Stomach smooth muscle (tissue), 2 donors: Measurements from ENCODE around the gene ARMC9.

Experiments
- H3K27ac ChIP-seq: one replicate; pipeline ENCODE4 v1.7.0; 2013; ENCODE audit warnings: mild to moderate bottlenecking, low read length, inconsistent platforms
- H3K27me3 ChIP-seq, 2 donors: one replicate each; pipeline ENCODE4 v1.7.0; 2013; ENCODE audit warnings: low read length in 2 of 2; ENCODE audit not compliant: insufficient read depth in 2 of 2, control insufficient read depth in 1 of 2
- H3K36me3 ChIP-seq, 2 donors: one replicate each; pipeline ENCODE4 v1.7.0; 2013; ENCODE audit warnings: low read length in 2 of 2; ENCODE audit not compliant: control insufficient read depth in 2 of 2, insufficient read depth in 2 of 2
- H3K4me1 ChIP-seq: one replicate; pipeline ENCODE4 v1.7.0; 2013; ENCODE audit warnings: low read length; ENCODE audit not compliant: control insufficient read depth, insufficient read depth
- H3K4me3 ChIP-seq, 2 donors: one replicate each; pipeline ENCODE4 v1.7.0; 2013; ENCODE audit warnings: low read length in 2 of 2
- H3K9ac ChIP-seq, 2 donors: one replicate each; pipeline ENCODE4 v1.7.0; 2013; ENCODE audit warnings: low read length in 2 of 2, mild to moderate bottlenecking in 1 of 2
- H3K9me3 ChIP-seq, 2 donors: one replicate each; pipeline ENCODE4 v1.7.0; 2013; ENCODE audit warnings: low read length in 2 of 2; ENCODE audit not compliant: control insufficient read depth in 2 of 2
- donor health status: healthy.
- donor health status: Pancreatic carcinoma.

The ARMC9 gene

DNA sequence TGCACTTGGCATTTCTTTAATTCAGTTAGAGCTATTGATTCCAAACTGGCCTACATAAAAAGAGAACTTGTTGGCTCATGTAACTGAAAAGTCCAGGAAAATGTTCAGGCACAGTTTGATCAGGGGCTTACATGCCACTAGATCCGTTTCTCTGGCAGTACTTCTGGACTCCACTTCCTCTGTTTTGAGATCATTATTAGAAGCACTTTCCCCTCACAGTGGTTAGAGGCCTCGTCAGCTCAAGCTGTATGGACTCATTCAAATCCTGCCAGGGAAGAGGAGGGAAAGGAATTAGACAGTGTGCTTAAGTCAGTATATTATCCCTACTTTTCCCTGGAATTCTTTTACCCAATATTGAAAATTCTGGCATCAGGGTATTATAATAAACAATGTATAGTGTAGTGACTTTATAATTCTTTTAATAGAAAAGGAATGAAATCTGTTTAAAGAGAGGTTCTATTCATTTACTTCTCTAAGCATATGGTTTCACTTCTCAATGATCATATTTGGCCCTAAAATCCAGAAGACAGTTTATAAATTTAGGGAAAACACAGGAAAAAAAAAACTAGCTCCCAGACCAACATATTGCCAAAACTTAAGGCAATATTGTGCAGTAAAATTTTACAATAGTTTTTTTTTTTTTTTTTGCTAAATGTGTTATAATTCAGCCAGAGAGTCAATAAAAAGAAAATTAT lies 92.0 kb downstream of the ARMC9 start:
- H3K9me3 ChIP-seq: no peaks in the 10 kb centered on the region
- no peak overlapping the region for H3K27ac ChIP-seq

DNA sequence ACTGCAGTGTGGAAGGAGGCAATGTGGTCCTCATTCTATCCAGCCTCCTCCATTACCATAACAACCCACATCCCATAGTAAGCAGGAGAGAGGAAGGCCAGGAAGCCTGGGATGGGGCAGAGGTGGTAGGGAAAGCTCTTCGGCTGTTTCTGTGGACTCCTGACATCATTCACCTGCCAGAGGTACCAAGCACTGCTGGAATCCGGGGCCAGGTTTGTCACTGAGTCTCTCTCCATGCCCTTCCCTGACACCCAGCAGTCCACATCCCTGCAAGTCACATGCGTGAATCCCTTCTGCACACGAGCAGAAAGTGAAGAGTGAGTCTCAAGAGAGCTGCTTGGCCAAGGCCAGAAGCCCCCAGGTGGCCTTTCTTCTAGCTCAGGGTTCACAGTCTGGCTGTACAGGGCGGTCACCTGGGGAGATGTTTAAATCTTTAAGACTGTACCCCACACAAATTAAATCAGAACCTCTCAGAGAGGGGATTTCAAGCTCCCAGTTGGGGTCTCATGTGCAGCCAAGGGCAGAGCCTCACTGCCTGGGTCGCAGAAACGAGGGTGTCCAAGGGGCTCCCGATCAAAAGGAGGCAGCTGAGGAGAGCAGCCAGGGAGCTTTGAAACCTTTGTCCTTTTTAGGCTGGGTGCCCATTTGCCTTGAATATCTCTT lies 94.2 kb downstream of the ARMC9 start:
- Histone ChIP-seq H3K27ac (no peak overlapping the region), H3K4me3 (no peak overlapping the region), H3K27me3 (no peaks in the 10 kb centered on the region), H3K9me3 (no peaks in the 10 kb centered on the region), H3K36me3 (peaks cover 11 to 33% of the 10 kb centered on the region in 2 donors), H3K9ac (no peak overlapping the region), H3K4me1 (no peaks in the 10 kb centered on the region)

More for the DNA sequence above, 92.0 kb downstream of the ARMC9 start:
- no peak overlapping the region for H3K4me3 ChIP-seq
- H3K9ac ChIP-seq: no peak overlapping the region
- H3K27me3 ChIP-seq: no peaks in the 10 kb centered on the region
- no peaks in the 10 kb centered on the region for H3K4me1 ChIP-seq
- peaks cover 11 to 34% of the 10 kb centered on the region in 2 donors for H3K36me3 ChIP-seq

DNA sequence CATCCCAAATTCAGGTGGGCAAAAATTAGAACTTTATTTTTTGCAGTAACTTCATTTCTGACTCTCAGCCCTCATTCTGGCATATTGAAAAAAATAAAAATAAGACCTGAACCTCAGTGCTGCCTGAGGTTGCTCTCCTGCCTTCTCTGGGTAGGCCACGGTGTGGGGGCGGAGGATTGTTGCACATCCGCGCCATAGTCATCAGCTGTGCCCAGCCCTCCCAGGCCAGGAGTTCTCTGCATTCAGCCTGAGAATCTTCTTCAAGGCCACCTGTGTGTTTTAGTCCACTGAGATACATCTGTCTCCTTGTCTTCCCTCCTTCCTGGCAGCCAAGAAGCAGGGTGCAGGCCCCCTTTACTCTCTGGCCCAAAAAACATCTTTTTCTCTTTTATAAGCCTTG lies 94.7 kb downstream of the ARMC9 start:
- Histone ChIP-seq H3K9ac (no peak overlapping the region), H3K4me3 (no peak overlapping the region), H3K27me3 (no peaks in the 10 kb centered on the region), H3K27ac (no peak overlapping the region), H3K4me1 (no peaks in the 10 kb centered on the region), H3K36me3 (peaks cover 11 to 35% of the 10 kb centered on the region in 2 donors), H3K9me3 (no peaks in the 10 kb centered on the region)

DNA sequence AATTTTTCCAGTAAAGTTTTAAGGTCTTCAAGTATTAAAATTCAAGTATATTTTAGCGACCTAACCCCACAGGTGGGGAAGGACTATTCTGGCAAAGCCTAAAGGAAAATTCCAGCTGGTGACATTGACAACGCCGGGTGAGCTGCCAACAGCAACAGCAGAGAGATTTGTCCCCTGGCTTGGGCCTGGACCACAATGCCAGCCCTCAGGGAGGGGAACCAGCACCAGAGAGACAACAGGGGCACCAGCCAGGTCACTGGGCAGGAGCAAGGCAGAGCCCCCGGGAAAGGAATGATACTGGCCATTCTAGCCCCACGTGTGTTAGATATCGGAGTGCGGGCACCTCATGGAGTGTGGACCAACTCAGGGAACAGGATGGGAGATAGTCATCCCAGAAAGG lies 95.7 kb downstream of the ARMC9 start:
- H3K9ac ChIP-seq: no peak overlapping the region

DNA sequence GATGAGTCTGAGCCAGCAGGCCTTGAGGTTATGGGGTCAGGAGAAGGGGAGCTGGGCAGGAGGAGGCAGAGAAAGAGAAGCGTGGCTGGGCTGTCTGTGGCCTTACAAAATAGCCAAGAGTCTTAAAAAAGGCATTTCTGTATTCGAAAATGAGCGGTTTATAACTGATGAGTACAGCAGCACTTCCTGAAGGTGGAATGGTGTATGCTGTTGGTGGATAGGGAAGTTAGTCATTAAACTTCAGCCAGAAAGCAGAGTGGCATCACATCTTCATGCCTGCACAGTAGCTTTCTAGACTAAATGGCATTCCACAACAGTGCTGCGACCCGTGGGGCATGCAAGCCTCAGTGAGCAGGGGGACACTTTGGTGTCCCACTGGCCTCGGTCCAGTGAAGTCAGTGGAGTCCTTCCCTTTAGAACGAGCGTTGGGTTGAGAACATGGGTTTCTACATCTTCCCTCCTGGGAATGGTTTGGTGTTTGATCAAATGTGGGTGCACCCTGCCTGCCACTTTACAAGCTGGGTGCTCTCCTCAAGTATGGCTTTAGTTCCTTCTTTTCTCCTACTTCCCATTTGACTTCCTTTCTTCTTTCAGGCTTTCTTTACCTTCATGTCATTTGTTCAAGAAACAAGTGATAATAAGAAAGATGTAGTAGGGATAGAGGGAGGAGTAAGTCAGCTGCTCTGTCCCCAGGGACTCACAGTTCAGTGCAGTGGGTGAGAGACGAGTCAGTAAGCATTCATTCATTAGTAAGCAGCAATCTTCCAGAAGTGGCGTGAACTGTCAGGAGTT lies 96.3 kb downstream of the ARMC9 start:
- H3K4me3 ChIP-seq: no peak overlapping the region
- H3K27me3 ChIP-seq: no peaks in the 10 kb centered on the region
- H3K36me3 ChIP-seq: peaks cover 4 to 27% of the 10 kb centered on the region in 2 donors
- H3K9me3 ChIP-seq: no peaks in the 10 kb centered on the region
- H3K27ac ChIP-seq: no peak overlapping the region
- H3K9ac ChIP-seq: no peak overlapping the region
- H3K4me1 ChIP-seq: no peaks in the 10 kb centered on the region

More for the DNA sequence above, 95.7 kb downstream of the ARMC9 start:
- no peaks in the 10 kb centered on the region for H3K9me3 ChIP-seq
- H3K4me3 ChIP-seq: no peak overlapping the region
- no peak overlapping the region for H3K27ac ChIP-seq
- H3K27me3 ChIP-seq: no peaks in the 10 kb centered on the region
- H3K36me3 ChIP-seq: peaks cover 7 to 30% of the 10 kb centered on the region in 2 donors
- no peaks in the 10 kb centered on the region for H3K4me1 ChIP-seq

DNA sequence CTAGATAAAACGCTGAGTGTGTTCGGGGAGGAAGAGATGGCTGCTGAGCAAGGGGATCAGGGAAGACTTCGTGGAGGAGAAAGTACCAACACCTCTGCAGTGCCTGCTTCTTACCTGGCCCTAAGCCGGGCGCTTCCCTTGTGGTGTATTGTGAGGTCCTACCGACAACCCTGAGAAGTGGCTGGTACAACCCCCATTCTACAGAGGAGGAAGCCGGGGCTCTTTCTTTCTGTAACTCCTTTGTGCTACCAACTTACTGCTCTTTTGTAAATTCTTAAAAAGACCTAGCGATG lies 96.9 kb downstream of the ARMC9 start:
- no peak overlapping the region for H3K27ac ChIP-seq
- H3K4me3 ChIP-seq: no peak overlapping the region
- H3K4me1 ChIP-seq: no peaks in the 10 kb centered on the region
- H3K9me3 ChIP-seq: no peaks in the 10 kb centered on the region
- H3K27me3 ChIP-seq: no peaks in the 10 kb centered on the region
- peaks cover 0 to 24% of the 10 kb centered on the region in 2 donors for H3K36me3 ChIP-seq
- no peak overlapping the region for H3K9ac ChIP-seq

DNA sequence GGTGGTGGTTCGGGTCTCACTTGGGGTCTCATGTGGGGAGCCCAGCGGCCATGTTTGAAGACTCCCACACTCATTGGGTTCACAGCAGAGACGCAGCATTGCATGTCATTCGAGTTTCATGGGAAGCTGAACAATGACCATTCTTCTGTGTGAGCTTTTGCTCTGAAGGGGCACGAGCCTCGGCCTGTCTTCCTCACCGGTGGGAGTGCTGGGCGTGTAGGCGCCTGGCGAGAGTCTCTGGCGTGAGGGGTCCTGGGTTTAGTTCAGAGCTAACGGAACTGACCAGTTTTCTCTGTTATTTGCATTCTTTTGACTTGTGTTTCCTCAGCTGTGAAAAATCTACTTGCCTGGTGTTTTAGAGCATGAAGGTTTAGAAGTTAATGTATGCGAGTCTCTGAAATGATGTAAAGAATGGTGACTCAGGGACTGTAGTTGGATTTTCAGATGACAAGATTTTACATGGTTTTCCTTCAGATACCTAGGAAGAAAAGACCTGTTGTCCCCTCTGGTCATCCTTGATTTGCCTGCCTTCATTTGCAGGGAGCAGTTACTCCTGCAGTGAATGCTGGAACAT lies 98.1 kb downstream of the ARMC9 start:
- Histone ChIP-seq H3K27me3 (no peaks in the 10 kb centered on the region), H3K9ac (no peak overlapping the region), H3K4me1 (no peaks in the 10 kb centered on the region), H3K9me3 (no peaks in the 10 kb centered on the region), H3K27ac (no peak overlapping the region), H3K4me3 (no peak overlapping the region), H3K36me3 (peaks cover 0 to 19% of the 10 kb centered on the region in 2 donors)

DNA sequence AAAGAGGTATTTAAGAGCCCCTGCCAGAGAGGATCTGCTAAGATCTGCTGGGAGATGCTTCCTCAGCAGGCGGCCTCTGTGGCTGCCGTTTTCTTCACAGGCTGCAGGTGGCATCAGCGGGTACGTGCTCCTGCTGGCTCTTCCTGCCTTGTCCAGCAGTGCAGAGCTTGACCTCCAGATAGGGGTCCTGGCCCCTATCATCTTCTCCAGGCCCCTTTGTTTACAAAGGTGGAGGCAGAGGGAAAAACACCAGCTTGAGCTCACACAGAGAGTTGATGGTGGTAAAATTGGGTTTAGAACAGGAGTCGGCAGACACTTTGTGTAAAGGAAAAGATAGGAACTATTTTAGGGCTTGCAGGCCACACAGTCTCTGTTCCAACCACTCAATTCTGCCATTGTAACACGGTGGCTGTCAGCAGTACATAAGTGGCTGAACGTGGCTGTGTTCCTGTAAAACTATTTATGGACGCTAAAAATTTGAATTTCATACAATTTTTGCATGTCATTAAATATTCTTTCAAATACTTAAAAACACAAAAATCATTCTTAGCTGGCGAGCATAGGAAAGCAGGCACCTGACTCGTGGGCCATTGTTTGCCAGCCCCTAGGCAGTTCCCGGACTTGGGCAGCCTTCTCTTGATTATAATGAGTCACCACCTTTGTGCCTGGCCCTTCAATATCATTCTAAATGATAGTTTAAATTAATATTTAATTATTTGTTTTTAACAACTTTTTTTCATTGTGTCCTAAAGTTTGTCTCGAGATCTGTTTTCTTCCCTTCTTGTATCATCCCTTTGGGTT lies 98.9 kb downstream of the ARMC9 start:
- H3K9ac ChIP-seq: no peak overlapping the region
- H3K27ac ChIP-seq: no peak overlapping the region
- H3K36me3 ChIP-seq: peaks cover 0 to 17% of the 10 kb centered on the region in 2 donors

DNA sequence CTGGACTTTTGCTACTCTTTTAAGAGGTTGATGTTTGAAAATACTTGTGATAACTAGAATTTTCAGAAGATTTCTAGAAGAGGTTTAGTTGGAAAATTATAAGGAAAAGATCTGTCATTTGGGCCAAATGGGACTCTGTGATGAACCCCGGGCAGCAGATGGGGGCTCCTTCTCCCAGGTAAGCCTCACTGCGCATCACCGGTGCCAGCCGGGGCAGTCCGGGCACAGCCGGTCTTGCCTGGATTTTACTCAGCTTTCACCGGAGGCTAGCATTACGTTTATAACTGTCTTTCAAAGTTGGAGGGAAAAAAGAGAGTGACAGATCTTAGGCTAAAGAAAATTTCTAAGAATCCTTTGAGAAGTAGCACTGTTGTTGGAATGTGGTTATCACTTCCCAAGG lies 99.7 kb downstream of the ARMC9 start:
- H3K27ac ChIP-seq: no peak overlapping the region
- no peaks in the 10 kb centered on the region for H3K27me3 ChIP-seq
- no peak overlapping the region for H3K9ac ChIP-seq
- no peak overlapping the region for H3K4me3 ChIP-seq
- H3K9me3 ChIP-seq: no peaks in the 10 kb centered on the region
- H3K36me3 ChIP-seq: peaks cover 0 to 10% of the 10 kb centered on the region in 2 donors
- no peaks in the 10 kb centered on the region for H3K4me1 ChIP-seq

More for the DNA sequence above, 98.9 kb downstream of the ARMC9 start:
- Histone ChIP-seq H3K4me1 (no peaks in the 10 kb centered on the region), H3K27me3 (no peaks in the 10 kb centered on the region), H3K9me3 (no peaks in the 10 kb centered on the region), H3K4me3 (no peak overlapping the region)

DNA sequence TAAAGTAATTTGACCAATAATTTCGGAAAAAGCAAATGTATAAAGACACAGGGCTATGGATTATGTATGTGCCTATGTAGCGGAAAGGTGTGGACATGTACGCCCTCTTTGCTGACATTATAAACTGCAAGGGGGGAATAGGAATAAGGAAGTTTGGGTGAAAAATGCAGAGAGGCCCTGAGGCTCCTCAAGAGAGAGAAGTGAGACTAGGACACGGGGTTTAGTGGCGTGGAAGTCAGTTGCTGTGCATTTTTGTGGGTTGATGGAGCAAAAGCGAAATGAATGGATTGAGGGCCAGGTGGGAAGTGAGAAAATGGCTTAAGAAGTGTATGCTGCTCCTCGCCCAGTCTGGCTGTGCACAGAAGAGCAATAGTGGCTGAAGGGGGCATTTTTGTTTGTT lies 100.8 kb downstream of the ARMC9 start:
- Histone ChIP-seq H3K9me3 (no peaks in the 10 kb centered on the region), H3K36me3 (peaks cover 0 to 6% of the 10 kb centered on the region in 2 donors), H3K4me1 (no peaks in the 10 kb centered on the region), H3K4me3 (no peak overlapping the region), H3K27me3 (no peaks in the 10 kb centered on the region), H3K9ac (no peak overlapping the region), H3K27ac (no peak overlapping the region)
